A673 (cell line): ENCODE measurements around the gene TNPO2. TPM values are rescaled to one million over a fixed set of nuclear protein-coding genes. Genes with fewer than 3 reads are reported as not detected.

Experiments
- BruUV-seq: library from RNA; stranded (reverse); fragments of 400-500 nt; replicated peaks from 2 replicates; lab custom pipeline; 2021; lab: Mats Ljungman, UMichigan
- CTCF ChIA-PET: fragments of 300-600 bp; sonication (Branson Sonifier 250); formaldehyde crosslinking; loops from one replicate; lab custom pipeline; 2022; ENCODE audit warnings: antibody characterized with exemption; lab: Charles Lee
- POLR2A ChIA-PET: fragments of 300-600 bp; sonication (Branson Sonifier 250); formaldehyde crosslinking; loops from one replicate; lab custom pipeline; 2022; ENCODE audit warnings: antibody characterized with exemption; ENCODE audit not compliant: low non-redundant PET; lab: Charles Lee
- DNase-seq: peaks from one replicate; pipeline ENCODE4 v3.0.0-alpha.2; 2015; ENCODE audit warnings: low spot score
- H3K27ac ChIP-seq: fragments of 200-600 bp; sonication (generic); 2 replicates; pipeline ENCODE4 v1.5.1; 2016; ENCODE audit warnings: mixed run types, low read depth, mild to moderate bottlenecking, mixed read lengths, antibody characterized with exemption, low read length; ENCODE audit not compliant: poor library complexity, severe bottlenecking
- H3K27me3 ChIP-seq: fragments of 200-600 bp; sonication (generic); replicated peaks from 2 replicates; pipeline ENCODE4 v1.6.1; 2017; ENCODE audit warnings: mixed run types, low read depth, mild to moderate bottlenecking, mixed read lengths, antibody characterized with exemption, low read length; ENCODE audit not compliant: insufficient read depth, poor library complexity
- H3K36me3 ChIP-seq: fragments of 200-600 bp; sonication (generic); 2 replicates; pipeline ENCODE4 v1.6.1; 2016; ENCODE audit warnings: mixed run types, mild to moderate bottlenecking, mixed read lengths, antibody characterized with exemption, low read length; ENCODE audit not compliant: insufficient read depth, poor library complexity, severe bottlenecking
- H3K4me1 ChIP-seq: fragments of 200-600 bp; sonication (generic); 2 replicates; pipeline ENCODE4 v1.6.1; 2017; ENCODE audit warnings: mixed run types, mild to moderate bottlenecking, mixed read lengths, antibody characterized with exemption, low read length; ENCODE audit not compliant: insufficient read depth, poor library complexity, severe bottlenecking
- H3K4me3 ChIP-seq: fragments of 200-600 bp; sonication (generic); 2 replicates; pipeline ENCODE4 v1.5.1; 2016; ENCODE audit warnings: low read depth, mixed run types, mild to moderate bottlenecking, mixed read lengths, low read length; ENCODE audit not compliant: poor library complexity, severe bottlenecking
- H3K9me3 ChIP-seq: fragments of 200-600 bp; sonication (generic); 2 replicates; pipeline ENCODE4 v1.6.1; 2016; ENCODE audit warnings: mixed run types, low read depth, mild to moderate bottlenecking, mixed read lengths, antibody characterized with exemption, low read length; ENCODE audit not compliant: poor library complexity, severe bottlenecking
- EZH2 ChIP-seq: fragments of 200-600 bp; sonication (generic); IDR thresholded peaks from 2 replicates; pipeline ENCODE4 v1.6.1; 2017; ENCODE audit warnings: borderline replicate concordance, low read depth, mild to moderate bottlenecking, mixed read lengths, antibody characterized with exemption, low read length; ENCODE audit not compliant: poor library complexity, severe bottlenecking
- intact Hi-C: fragments of 100-400 bp; cut with micrococcal nuclease; formaldehyde crosslinking; loops from one replicate; pipeline ENCODE4 v1.10.0; 2022; ENCODE audit not compliant: unreplicated experiment
- total RNA-seq: library from RNA; stranded (reverse); gene quantifications from 2 replicates; pipeline ENCODE4 v1.2.3, GENCODE V29; 2021
- TF ChIP-seq, protein P1 (sequence below): fragments of 300-800, 200-600 bp; sonication (generic); conservative IDR thresholded peaks from 2 replicates; pipeline ENCODE4 v1.5.1; 2017; ENCODE audit warnings: low read depth, mild to moderate bottlenecking, antibody characterized with exemption, low read length, moderate library complexity, mixed read lengths

Gene TNPO2
- total RNA-seq, 1 experiment from 2014 or later, result 150 TPM

DNA sequence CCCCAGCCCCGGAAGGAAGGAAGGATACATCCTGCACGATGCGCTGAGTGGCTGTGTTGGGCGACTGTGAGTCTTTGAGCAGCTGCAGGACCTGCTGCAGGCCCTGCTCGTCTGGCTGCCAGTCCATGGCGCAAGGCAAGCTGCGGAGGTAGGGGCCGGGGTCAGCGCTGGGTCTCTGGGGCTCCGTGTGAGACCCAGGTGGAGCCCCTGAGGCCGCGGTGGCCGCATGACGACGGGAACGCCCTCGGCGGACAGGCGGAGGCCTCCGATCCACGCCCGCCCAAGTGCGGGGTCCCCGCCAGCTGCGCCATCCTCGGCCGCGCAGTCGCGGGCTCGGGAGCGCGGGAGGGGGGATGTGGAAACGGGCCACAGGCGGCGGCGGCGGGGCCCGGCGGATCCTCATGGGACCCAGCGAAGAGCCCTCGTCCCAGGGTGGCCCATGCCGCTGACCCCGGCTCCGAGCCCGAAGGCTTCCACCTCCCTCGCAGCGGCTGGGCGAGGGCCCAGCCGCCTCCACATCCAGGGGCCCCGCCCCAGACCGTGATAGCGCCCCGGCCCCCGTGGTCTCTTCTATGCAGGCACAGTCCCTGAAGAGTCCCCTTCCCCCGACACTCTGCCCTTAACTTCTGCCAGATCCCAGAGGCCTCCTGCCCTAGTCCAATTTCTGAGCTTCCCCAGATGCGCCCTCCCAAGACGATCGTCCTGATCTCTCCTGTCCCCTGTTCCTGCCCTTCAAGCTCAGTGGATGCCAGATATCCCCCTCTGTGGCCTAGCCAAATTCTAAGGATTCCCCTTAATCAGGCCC is 2.7 kb downstream of the TNPO2 start:
- no peak for DNase-seq
- POLR2A ChIA-PET, result no interaction called here

GRCh38 chr19:12720296-12720695 is 3.4 kb downstream of the TNPO2 start:
- Histone ChIP-seq H3K36me3 (peaks cover 39% of the 10 kb centered on the region), H3K27ac (peak overlapping the region; percentile 98), H3K4me1 (peaks cover 5% of the 10 kb centered on the region), H3K27me3 (no peaks in the 10 kb centered on the region), H3K4me3 (peak overlapping the region; percentile 94), H3K9me3 (no peaks in the 10 kb centered on the region)
- no TSS peak for BruUV-seq
- POLR2A ChIA-PET, result no interaction called here
- intact Hi-C loops, result no loop called here
- CTCF ChIA-PET, result no interaction called here
- TF ChIP-seq, protein P1, sequence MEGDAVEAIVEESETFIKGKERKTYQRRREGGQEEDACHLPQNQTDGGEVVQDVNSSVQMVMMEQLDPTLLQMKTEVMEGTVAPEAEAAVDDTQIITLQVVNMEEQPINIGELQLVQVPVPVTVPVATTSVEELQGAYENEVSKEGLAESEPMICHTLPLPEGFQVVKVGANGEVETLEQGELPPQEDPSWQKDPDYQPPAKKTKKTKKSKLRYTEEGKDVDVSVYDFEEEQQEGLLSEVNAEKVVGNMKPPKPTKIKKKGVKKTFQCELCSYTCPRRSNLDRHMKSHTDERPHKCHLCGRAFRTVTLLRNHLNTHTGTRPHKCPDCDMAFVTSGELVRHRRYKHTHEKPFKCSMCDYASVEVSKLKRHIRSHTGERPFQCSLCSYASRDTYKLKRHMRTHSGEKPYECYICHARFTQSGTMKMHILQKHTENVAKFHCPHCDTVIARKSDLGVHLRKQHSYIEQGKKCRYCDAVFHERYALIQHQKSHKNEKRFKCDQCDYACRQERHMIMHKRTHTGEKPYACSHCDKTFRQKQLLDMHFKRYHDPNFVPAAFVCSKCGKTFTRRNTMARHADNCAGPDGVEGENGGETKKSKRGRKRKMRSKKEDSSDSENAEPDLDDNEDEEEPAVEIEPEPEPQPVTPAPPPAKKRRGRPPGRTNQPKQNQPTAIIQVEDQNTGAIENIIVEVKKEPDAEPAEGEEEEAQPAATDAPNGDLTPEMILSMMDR, result no peak
- no peak for TF ChIP-seq EZH2
- no peak for DNase-seq

More for the DNA sequence above, 2.7 kb downstream of the TNPO2 start:
- H3K4me1 ChIP-seq, result peaks cover 5% of the 10 kb centered on the region
- intact Hi-C loops, result no loop called here
- no TSS peak for BruUV-seq
- H3K4me3 ChIP-seq, result peak overlapping the region; percentile 94
- H3K27me3 ChIP-seq, result no peaks in the 10 kb centered on the region
- H3K27ac ChIP-seq, result peak overlapping the region; percentile 98
- TF ChIP-seq EZH2, result no peak
- TF ChIP-seq, protein P1, result no peak
- no peaks in the 10 kb centered on the region for H3K9me3 ChIP-seq
- CTCF ChIA-PET, result no interaction called here
- peaks cover 31% of the 10 kb centered on the region for H3K36me3 ChIP-seq

DNA sequence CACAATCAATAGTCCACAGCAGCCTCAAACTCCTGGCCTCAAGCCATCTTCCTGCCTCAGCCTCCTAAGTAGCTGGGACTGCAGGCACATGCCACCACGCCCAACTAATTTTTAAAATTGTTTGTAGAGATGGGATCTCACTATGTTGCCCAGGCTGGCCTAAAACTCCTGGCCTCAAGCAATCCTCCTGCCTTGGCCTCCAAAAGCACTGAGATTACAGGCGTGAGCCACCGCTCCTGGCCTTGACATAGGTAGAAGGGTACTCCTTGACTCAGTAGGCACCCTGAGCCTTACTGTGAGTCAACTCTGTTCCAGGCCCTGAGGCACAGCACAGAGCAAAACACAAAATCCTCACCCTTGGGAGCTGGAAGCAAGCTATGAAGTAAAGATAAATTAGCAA is 7.8 kb downstream of the TNPO2 start:
- TF ChIP-seq, protein P1, result no peak
- Histone ChIP-seq H3K27ac (no peak overlapping the region), H3K4me3 (no peak overlapping the region), H3K4me1 (peaks cover 5% of the 10 kb centered on the region), H3K27me3 (no peaks in the 10 kb centered on the region), H3K9me3 (no peaks in the 10 kb centered on the region), H3K36me3 (peaks cover 76% of the 10 kb centered on the region)
- CTCF ChIA-PET, result interaction anchor here (0.6 kb wide), 1 partner anchor 249 kb away, joined by 6 read pairs; no protein-coding TSS in a partner anchor
- no peak for DNase-seq
- POLR2A ChIA-PET, result no interaction called here
- BruUV-seq, result no TSS peak
- intact Hi-C loops, result no loop called here
